Measurements from ENCODE around the gene PAIP2. TPM values are rescaled to one million over a fixed set of nuclear protein-coding genes. Genes with fewer than 3 reads are reported as not detected.
"Not testable (repeated sequence)": the region's sequence is repeated elsewhere in the genome, so short reads cannot be mapped to it uniquely, and the experiment has no call there.

PAIP2 gene
- total and polyA plus RNA-seq, 3 donors from 2014 or later, result 142 to 297 (median 150) TPM

GRCh38 chr5:139306197-139306596 lies 35.5 kb upstream of the PAIP2 start:
- DNase-seq, result no peak
- H3K36me3 ChIP-seq (ENCODE audit: low read depth, missing control alignments), result no peaks in the 10 kb centered on the region
- no peak overlapping the region for H3K4me3 ChIP-seq
- no peak overlapping the region for H3K27ac ChIP-seq
- WGBS, 2 donors, result 33 to 45% methylated on average over 1 of the region's 1 CpG
- no peaks in the 10 kb centered on the region for H3K27me3 ChIP-seq
- H3K9me3 ChIP-seq, result no peaks in the 10 kb centered on the region
- intact Hi-C loops (cut with DNase I; ENCODE audit: low total_unique reads), result no loop called here
- H3K4me1 ChIP-seq, result peaks cover 9% of the 10 kb centered on the region
- no peak for TF ChIP-seq POLR2A (IDR thresholded peaks at IDR 0.05)
- TF ChIP-seq CTCF (IDR thresholded peaks at IDR 0.05), result no peak

- WGBS, 2 donors, result 46 to 59% methylated on average over 3 of the region's 3 CpGs
- Histone ChIP-seq H3K9me3 (no peaks in the 10 kb centered on the region), H3K36me3 (ENCODE audit: low read depth, missing control alignments) (no peaks in the 10 kb centered on the region), H3K27me3 (no peaks in the 10 kb centered on the region), H3K4me3 (no peak overlapping the region), H3K27ac (no peak overlapping the region), H3K4me1 (peaks cover 6% of the 10 kb centered on the region)
- TF ChIP-seq POLR2A (IDR thresholded peaks at IDR 0.05) (no peak), CTCF (IDR thresholded peaks at IDR 0.05) (no peak)
- intact Hi-C loops (cut with DNase I; ENCODE audit: low total_unique reads), result no loop called here
- DNase-seq, result no peak
Measured at GRCh38 chr5:139306628-139307379, 34.9 kb upstream of the PAIP2 start.

- H3K4me3 ChIP-seq, result no peak overlapping the region
- no peaks in the 10 kb centered on the region for H3K27me3 ChIP-seq
- H3K27ac ChIP-seq, result no peak overlapping the region
- H3K9me3 ChIP-seq, result no peaks in the 10 kb centered on the region
- no peak for DNase-seq
- no peak for TF ChIP-seq POLR2A (IDR thresholded peaks at IDR 0.05)
- TF ChIP-seq CTCF (IDR thresholded peaks at IDR 0.05), result no peak
- peaks cover 6% of the 10 kb centered on the region for H3K4me1 ChIP-seq
- intact Hi-C loops (cut with DNase I; ENCODE audit: low total_unique reads), result no loop called here
- no peaks in the 10 kb centered on the region for H3K36me3 ChIP-seq (ENCODE audit: low read depth, missing control alignments)
Measured at GRCh38 chr5:139308797-139309196, 32.9 kb upstream of the PAIP2 start.

GRCh38 chr5:139310715-139311186 lies 30.9 kb upstream of the PAIP2 start:
- H3K27ac ChIP-seq; intact Hi-C loops (cut with DNase I; ENCODE audit: low total_unique reads); H3K27me3 ChIP-seq; H3K9me3 ChIP-seq; H3K36me3 ChIP-seq (ENCODE audit: low read depth, missing control alignments); DNase-seq; H3K4me1 ChIP-seq; H3K4me3 ChIP-seq: not testable (repeated sequence)
- 87 to 89% methylated on average over 9 of the region's 9 CpGs for WGBS, 2 donors

GRCh38 chr5:139312075-139312474 lies 29.6 kb upstream of the PAIP2 start:
- Histone ChIP-seq H3K27ac (no peak overlapping the region), H3K9me3 (no peaks in the 10 kb centered on the region), H3K36me3 (ENCODE audit: low read depth, missing control alignments) (no peaks in the 10 kb centered on the region), H3K4me1 (peaks cover 9% of the 10 kb centered on the region), H3K27me3 (no peaks in the 10 kb centered on the region), H3K4me3 (no peak overlapping the region)
- DNase-seq, result no peak
- WGBS, 2 donors, result 82 to 85% methylated on average over 9 of the region's 9 CpGs
- intact Hi-C loops (cut with DNase I; ENCODE audit: low total_unique reads), result no loop called here
- TF ChIP-seq CTCF (IDR thresholded peaks at IDR 0.05), result no peak

All from testis (tissue), 3 donors.